ENCODE measurements around the gene LCN1. TPM values are rescaled to one million over a fixed set of nuclear protein-coding genes. Genes with fewer than 3 reads are reported as not detected.

The LCN1 gene
- total RNA-seq, 1 donor from 2014 or later, result not detected

- TF ChIP-seq CTCF (IDR thresholded peaks at IDR 0.05), result no peak
- no peak for DNase-seq (ENCODE audit: extremely low spot score, unreplicated experiment)
- Mint-ChIP-seq H3K9me3 (ENCODE audit: unreplicated experiment) (no peaks in the 10 kb centered on the region), H3K4me1 (ENCODE audit: unreplicated experiment) (no peaks in the 10 kb centered on the region), H3K27me3 (ENCODE audit: unreplicated experiment) (no peaks in the 10 kb centered on the region), H3K36me3 (ENCODE audit: unreplicated experiment) (peaks cover 3% of the 10 kb centered on the region), H3K27ac (ENCODE audit: unreplicated experiment) (no peak overlapping the region), H3K4me3 (ENCODE audit: unreplicated experiment) (no peak overlapping the region)
Observed at GRCh38 chr9:135492886-135493669, 28.2 kb upstream of the LCN1 start.

GRCh38 chr9:135494791-135495559 lies 26.3 kb upstream of the LCN1 start:
- DNase-seq (ENCODE audit: extremely low spot score, unreplicated experiment), result no peak
- no peak overlapping the region for H3K27ac Mint-ChIP-seq (ENCODE audit: unreplicated experiment)
- no peaks in the 10 kb centered on the region for H3K27me3 Mint-ChIP-seq (ENCODE audit: unreplicated experiment)
- H3K4me1 Mint-ChIP-seq (ENCODE audit: unreplicated experiment), result peaks cover 2% of the 10 kb centered on the region
- H3K36me3 Mint-ChIP-seq (ENCODE audit: unreplicated experiment), result no peaks in the 10 kb centered on the region
- TF ChIP-seq CTCF (IDR thresholded peaks at IDR 0.05), result no peak
- H3K4me3 Mint-ChIP-seq (ENCODE audit: unreplicated experiment), result no peak overlapping the region
- no peaks in the 10 kb centered on the region for H3K9me3 Mint-ChIP-seq (ENCODE audit: unreplicated experiment)

- Mint-ChIP-seq H3K4me3 (ENCODE audit: unreplicated experiment) (no peak overlapping the region), H3K36me3 (ENCODE audit: unreplicated experiment) (peaks cover 7% of the 10 kb centered on the region), H3K27me3 (ENCODE audit: unreplicated experiment) (no peaks in the 10 kb centered on the region), H3K9me3 (ENCODE audit: unreplicated experiment) (no peaks in the 10 kb centered on the region), H3K4me1 (ENCODE audit: unreplicated experiment) (peaks cover 12% of the 10 kb centered on the region), H3K27ac (ENCODE audit: unreplicated experiment) (no peak overlapping the region)
- no peak for TF ChIP-seq CTCF (IDR thresholded peaks at IDR 0.05)
- no peak for DNase-seq (ENCODE audit: extremely low spot score, unreplicated experiment)
Observed at GRCh38 chr9:135498381-135499126, 22.7 kb upstream of the LCN1 start.

- peak; percentile 95 for DNase-seq (ENCODE audit: extremely low spot score, unreplicated experiment)
- Mint-ChIP-seq H3K27me3 (ENCODE audit: unreplicated experiment) (no peaks in the 10 kb centered on the region), H3K9me3 (ENCODE audit: unreplicated experiment) (no peaks in the 10 kb centered on the region), H3K36me3 (ENCODE audit: unreplicated experiment) (peaks cover 11% of the 10 kb centered on the region), H3K4me3 (ENCODE audit: unreplicated experiment) (peak overlapping the region; percentile 94), H3K27ac (ENCODE audit: unreplicated experiment) (no peak overlapping the region), H3K4me1 (ENCODE audit: unreplicated experiment) (peaks cover 12% of the 10 kb centered on the region)
- no peak for TF ChIP-seq CTCF (IDR thresholded peaks at IDR 0.05)
Observed at GRCh38 chr9:135499326-135500070, 21.7 kb upstream of the LCN1 start.

Measured in osteocyte (in vitro differentiated cells).